NCI-H446 (cell line): ENCODE data around the gene COG8.
A peak's percentile ranks its signal among the peaks of the same experiment; 100 is the strongest.

ENCODE experiments used
- DNase-seq, 2 experiments: peaks; one replicate each; lab custom pipeline; 2025; lab: John Stamatoyannopoulos, UW

The COG8 gene

DNA sequence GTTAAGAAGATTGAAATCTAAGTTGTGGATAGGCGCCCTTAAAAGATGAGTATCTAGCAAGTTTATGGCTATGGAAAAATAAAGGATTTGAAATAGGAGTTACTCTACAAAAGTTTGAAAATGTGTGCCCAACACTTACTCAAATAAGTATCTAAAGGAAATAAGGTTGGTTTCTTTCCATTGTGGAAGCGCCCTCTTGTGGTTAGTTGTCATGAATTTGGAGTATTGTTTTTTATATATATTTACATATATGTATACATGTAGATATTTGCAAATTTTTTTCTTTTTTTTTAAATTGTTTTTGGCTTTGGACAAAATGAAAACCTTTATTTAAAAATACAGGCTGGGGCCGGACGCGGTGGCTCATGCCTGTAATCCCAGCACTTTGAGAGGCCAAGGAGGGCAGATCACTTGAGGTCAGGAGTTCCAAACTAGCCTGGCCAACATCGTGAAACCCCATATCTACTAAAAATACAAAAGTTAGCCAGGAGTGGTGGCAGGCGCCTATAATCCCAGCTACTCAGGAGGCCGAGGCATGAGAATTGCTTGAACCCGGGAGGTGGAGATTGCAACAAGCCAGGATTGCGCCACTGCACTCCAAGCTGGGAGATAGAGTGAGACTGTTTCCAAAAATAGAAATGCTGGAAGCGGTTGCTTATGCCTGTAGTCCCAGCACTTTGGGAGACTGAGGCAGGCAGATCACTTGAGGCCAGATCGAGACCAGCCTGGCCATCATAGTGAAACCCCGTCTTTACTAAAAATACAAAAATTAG lies 52.2 kb downstream of the COG8 start:
- DNase-seq = peak in 1 of 2 experiments; percentile 41

DNA sequence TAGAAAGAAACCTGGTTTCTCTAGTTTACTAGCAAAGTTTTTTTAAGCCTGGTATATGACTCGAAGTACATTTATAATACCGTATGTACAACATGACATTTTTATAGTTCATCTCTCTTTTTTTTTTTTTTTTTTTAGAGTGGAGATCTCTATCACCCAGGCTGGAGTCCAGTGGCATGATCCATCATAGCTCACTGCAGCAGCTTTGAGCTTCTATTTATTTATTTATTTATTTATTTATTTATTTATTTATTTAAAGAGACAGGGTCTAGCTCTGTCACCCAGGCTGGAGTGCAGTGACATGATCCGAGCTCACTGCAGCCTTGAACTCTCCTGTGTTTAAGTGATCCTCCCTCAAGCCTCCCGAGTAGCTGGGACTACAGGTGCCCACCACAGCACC lies 54.1 kb downstream of the COG8 start:
- no peak for DNase-seq

- DNase-seq = no peak
Observed at GRCh38 chr16:69283851-69284250, 55.5 kb downstream of the COG8 start.

GRCh38 chr16:69277413-69277812 lies 62.0 kb downstream of the COG8 start:
- no peak for DNase-seq
